Right ventricle myocardium inferior (tissue), 1 donor: ENCODE measurements around the gene TMIGD3. TPM values are rescaled to one million over a fixed set of nuclear protein-coding genes. Genes with fewer than 3 reads are reported as not detected.

Experiments
- total RNA-seq: library from RNA; stranded (reverse); fragmentation: NEBNext Ultra II Directional; extraction: Animal tissue kit (Norgen Biotek cat#: 25700); gene quantifications from one replicate; pipeline ENCODE4 v1.2.1, GENCODE V29; 2021
- donor health status: DM: no; HTN: yes; CAD: no; lungs with severe emphysema.

Gene TMIGD3
- total RNA-seq, 1 donor from 2014 or later, result 1.7 TPM

Other genes starting within 250 kb of the TMIGD3 start
- not detected for gene CHIA, start 212.8 kb downstream of the TMIGD3 start, total RNA-seq
- 0.41 TPM for gene OVGP1, start 75.9 kb downstream of the TMIGD3 start, total RNA-seq
- 27.5 TPM for gene WDR77, start 54.4 kb downstream of the TMIGD3 start, total RNA-seq
- gene ATP5PB, start 54.2 kb downstream of the TMIGD3 start, total RNA-seq, result 691 TPM
- gene C1orf162, start 29.6 kb downstream of the TMIGD3 start, total RNA-seq, result 9.5 TPM
- 3.8 TPM for gene ADORA3, start within 50 bp of the TMIGD3 start, total RNA-seq
- gene RAP1A, start 116.2 kb upstream of the TMIGD3 start, total RNA-seq, result 107 TPM
- 28.5 TPM for gene INKA2, start 235.8 kb upstream of the TMIGD3 start, total RNA-seq